ENCODE results near the gene MYL2. TPM values are rescaled to one million over a fixed set of nuclear protein-coding genes. Genes with fewer than 3 reads are reported as not detected.

MYL2 gene
- total RNA-seq, 1 donor from 2014 or later, result not detected

DNA sequence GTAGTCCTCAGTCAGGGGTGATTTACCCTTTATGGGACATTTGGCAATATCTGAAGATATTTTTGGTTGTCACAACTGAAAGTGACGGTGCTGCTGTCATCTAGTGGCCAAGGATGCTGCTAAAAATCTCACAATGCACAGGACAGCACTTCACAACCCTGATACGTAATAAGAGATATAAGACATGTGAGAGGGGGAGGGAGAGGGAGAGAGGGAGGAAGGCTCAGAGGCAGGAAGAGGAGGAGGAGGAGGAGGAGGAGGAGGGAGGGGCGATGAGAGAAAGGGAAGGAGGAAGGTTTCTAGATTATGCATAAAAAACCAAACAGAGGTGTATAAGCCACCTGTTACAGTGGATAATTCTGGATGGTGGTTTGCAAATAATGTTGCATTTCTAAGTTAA, 14.3 kb downstream of the MYL2 start:
- TF ChIP-seq, protein P1, sequence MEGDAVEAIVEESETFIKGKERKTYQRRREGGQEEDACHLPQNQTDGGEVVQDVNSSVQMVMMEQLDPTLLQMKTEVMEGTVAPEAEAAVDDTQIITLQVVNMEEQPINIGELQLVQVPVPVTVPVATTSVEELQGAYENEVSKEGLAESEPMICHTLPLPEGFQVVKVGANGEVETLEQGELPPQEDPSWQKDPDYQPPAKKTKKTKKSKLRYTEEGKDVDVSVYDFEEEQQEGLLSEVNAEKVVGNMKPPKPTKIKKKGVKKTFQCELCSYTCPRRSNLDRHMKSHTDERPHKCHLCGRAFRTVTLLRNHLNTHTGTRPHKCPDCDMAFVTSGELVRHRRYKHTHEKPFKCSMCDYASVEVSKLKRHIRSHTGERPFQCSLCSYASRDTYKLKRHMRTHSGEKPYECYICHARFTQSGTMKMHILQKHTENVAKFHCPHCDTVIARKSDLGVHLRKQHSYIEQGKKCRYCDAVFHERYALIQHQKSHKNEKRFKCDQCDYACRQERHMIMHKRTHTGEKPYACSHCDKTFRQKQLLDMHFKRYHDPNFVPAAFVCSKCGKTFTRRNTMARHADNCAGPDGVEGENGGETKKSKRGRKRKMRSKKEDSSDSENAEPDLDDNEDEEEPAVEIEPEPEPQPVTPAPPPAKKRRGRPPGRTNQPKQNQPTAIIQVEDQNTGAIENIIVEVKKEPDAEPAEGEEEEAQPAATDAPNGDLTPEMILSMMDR (IDR thresholded peaks at IDR 0.05; ENCODE audit: insufficient read depth, low read length, severe bottlenecking), result no peak
- Histone ChIP-seq H3K4me3 (ENCODE audit: low read depth, low read length) (no peak overlapping the region), H3K36me3 (ENCODE audit: control insufficient read depth, insufficient read depth, low read length) (no peaks in the 10 kb centered on the region), H3K27me3 (ENCODE audit: control insufficient read depth, insufficient read depth, low read length) (peaks cover 3% of the 10 kb centered on the region)
- no peak for FAIRE-seq
- no peak for DNase-seq (ENCODE audit: low read depth)

DNA sequence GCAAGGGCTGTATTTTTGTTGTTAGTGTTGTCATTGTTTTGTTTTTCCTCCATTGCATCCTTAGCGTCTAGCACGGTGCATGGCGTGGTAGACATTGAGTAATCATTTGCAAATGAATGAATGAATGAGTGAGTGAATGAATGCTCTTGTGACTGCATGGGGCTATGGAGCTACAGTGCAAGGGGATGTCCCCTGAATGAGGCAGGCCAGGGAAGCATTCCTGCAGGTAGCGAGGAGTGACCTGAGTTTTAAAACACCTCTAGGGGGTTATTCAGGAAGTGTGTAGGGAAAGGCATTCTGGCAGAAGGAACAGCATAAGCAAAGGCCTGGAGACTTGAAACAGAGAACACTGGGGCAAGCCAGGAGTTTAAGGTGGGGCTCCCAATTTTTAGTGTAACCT, 16.9 kb downstream of the MYL2 start:
- Histone ChIP-seq H3K36me3 (ENCODE audit: control insufficient read depth, insufficient read depth, low read length) (no peaks in the 10 kb centered on the region), H3K27me3 (ENCODE audit: control insufficient read depth, insufficient read depth, low read length) (peaks cover 3% of the 10 kb centered on the region), H3K4me3 (ENCODE audit: low read depth, low read length) (no peak overlapping the region)
- no peak for DNase-seq (ENCODE audit: low read depth)
- TF ChIP-seq, protein P1 (IDR thresholded peaks at IDR 0.05; ENCODE audit: insufficient read depth, low read length, severe bottlenecking), result no peak
- FAIRE-seq, result no peak

DNA sequence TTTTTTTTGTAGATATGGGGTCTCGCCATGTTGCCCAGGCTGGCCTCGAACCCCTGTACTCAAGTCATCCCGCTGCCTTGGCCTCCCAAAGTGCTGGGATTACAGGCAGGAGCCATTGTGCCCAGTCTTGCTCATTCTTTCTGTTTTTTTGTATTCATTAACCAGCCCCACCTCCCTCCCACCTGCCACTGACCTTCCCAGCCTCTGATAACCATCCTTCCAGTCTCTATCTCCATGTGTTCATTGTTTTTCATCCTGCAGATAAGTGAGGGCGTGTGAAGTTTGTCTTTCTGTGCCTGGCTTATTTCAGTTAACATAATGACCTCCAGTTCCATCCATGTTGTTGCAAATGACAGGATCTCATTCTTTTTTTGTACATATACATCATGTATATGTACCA, 19.0 kb downstream of the MYL2 start:
- TF ChIP-seq, protein P1 (IDR thresholded peaks at IDR 0.05; ENCODE audit: insufficient read depth, low read length, severe bottlenecking), result no peak
- peaks cover 3% of the 10 kb centered on the region for H3K27me3 ChIP-seq (ENCODE audit: control insufficient read depth, insufficient read depth, low read length)
- DNase-seq (ENCODE audit: low read depth), result no peak
- no peaks in the 10 kb centered on the region for H3K36me3 ChIP-seq (ENCODE audit: control insufficient read depth, insufficient read depth, low read length)
- FAIRE-seq, result no peak
- H3K4me3 ChIP-seq (ENCODE audit: low read depth, low read length), result no peak overlapping the region

DNA sequence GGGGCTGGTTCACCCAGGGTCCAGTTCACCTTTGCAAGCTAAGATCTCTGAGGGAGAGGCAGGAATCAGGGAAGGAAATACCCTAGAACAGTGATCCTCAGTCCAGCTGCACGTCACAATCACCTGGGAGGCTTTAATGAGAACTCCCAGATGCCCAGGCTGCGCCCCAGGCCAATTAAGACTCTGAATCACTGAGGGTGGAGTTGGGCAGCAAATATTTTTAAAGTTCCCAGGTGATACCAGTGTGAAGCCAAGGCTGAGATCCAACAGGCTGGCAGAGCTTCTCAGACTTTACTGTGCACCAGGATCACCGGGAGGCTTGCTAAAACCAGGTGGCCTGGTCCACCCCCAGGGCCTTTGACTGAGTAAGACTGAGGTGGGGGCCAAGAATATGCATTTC, 23.8 kb downstream of the MYL2 start:
- TF ChIP-seq, protein P1 (IDR thresholded peaks at IDR 0.05; ENCODE audit: insufficient read depth, low read length, severe bottlenecking), result no peak
- FAIRE-seq, result no peak
- Histone ChIP-seq H3K4me3 (ENCODE audit: low read depth, low read length) (no peak overlapping the region), H3K36me3 (ENCODE audit: control insufficient read depth, insufficient read depth, low read length) (no peaks in the 10 kb centered on the region), H3K27me3 (ENCODE audit: control insufficient read depth, insufficient read depth, low read length) (no peaks in the 10 kb centered on the region)
- DNase-seq (ENCODE audit: low read depth), result peak; percentile 87

DNA sequence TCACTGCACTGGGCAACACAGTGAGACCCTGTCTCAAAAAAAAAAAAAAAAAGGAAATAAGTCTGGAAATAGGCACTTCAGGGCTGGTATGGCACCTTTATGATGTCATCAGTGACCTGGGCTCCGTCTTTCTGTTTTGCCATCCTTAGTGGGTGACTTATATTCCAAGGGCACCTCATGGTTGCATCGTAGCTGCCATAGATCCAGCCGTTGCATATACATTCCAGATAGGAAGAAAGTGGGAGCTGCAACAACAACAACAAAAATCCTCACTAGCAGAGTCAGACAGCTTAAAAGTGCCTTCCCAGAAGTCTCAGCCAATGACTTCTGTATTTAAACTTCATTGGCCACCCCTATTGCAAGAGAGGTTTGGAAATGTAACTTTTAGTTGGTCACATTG, 26.4 kb downstream of the MYL2 start:
- no peak for DNase-seq (ENCODE audit: low read depth)
- no peak for FAIRE-seq
- no peaks in the 10 kb centered on the region for H3K36me3 ChIP-seq (ENCODE audit: control insufficient read depth, insufficient read depth, low read length)
- no peaks in the 10 kb centered on the region for H3K27me3 ChIP-seq (ENCODE audit: control insufficient read depth, insufficient read depth, low read length)
- TF ChIP-seq, protein P1 (IDR thresholded peaks at IDR 0.05; ENCODE audit: insufficient read depth, low read length, severe bottlenecking), result no peak
- H3K4me3 ChIP-seq (ENCODE audit: low read depth, low read length), result no peak overlapping the region

DNA sequence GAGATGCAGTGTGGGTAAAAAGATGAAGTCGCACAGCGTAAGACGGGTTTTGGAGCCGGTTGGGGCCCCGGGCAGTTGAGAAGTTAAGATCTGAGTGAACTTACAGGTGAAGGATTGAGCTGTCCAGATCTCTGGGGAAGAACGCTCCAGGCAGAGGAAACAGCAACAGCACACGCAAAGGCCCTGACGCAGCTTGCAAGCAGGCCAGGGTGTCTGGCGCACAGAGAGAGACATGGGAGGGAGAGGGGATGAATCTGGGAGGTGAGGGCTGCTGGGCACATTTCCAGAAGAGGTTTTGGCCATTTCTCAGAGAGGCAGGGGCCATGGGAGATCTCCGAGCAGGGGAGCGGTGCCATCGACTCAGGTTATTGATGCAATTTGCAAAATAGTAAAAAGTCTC, 31.0 kb downstream of the MYL2 start:
- Histone ChIP-seq H3K36me3 (ENCODE audit: control insufficient read depth, insufficient read depth, low read length) (no peaks in the 10 kb centered on the region), H3K27me3 (ENCODE audit: control insufficient read depth, insufficient read depth, low read length) (no peaks in the 10 kb centered on the region), H3K4me3 (ENCODE audit: low read depth, low read length) (no peak overlapping the region)
- FAIRE-seq (no peak), DNase-seq (ENCODE audit: low read depth) (no peak)
- TF ChIP-seq, protein P1 (IDR thresholded peaks at IDR 0.05; ENCODE audit: insufficient read depth, low read length, severe bottlenecking), result no peak
